CMK (cell line): ENCODE data around the gene SLC35F1.

Source experiments
- DNase-seq: peaks from one replicate; pipeline ENCODE4 v3.0.0-alpha.2; 2010; ENCODE audit warnings: low read depth

The SLC35F1 gene

GRCh38 chr6:118317581-118318563 is 410.8 kb downstream of the SLC35F1 start:
- DNase-seq, result no peak

GRCh38 chr6:118318648-118319047 is 411.6 kb downstream of the SLC35F1 start:
- no peak for DNase-seq

- no peak for DNase-seq
Observed at GRCh38 chr6:118319416-118319815, 412.4 kb downstream of the SLC35F1 start.

DNA sequence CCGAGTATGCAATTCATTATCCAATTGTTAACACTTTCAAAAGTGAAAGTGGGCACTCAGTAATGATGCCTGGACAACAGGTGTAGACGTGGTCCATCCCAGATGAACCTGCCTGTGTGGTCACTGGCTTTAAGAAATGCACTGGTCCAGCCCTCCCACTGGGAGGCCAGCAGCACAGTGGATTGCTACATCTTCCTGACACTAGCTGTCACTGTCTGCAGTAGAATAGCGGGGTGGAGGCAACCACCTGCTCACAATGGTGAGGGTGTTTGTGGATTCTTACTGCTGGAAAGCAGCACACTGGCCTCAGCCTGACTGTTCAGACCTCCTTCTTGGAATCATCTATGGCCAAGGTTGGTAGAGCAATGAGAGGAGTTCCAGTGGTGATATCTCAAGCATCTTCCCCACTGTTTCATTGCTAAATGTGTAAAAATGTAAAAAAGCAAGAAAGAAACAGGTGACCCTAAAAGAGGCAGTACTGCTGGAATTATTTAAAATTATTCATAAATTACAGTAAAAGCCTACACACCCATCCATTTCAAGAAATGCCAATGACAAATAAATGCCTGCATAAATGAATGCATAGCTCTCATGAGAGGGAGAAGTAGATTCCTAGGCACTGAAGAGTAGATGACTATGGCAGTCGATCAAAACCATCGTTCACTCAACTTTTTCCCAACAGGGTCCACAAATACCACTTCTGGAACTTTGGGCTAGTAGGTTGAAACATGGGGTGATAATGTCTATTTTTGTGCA is 413.0 kb downstream of the SLC35F1 start:
- DNase-seq, result no peak

- DNase-seq, result no peak
Observed at GRCh38 chr6:118320652-118321051, 413.6 kb downstream of the SLC35F1 start.

GRCh38 chr6:118324116-118324515 is 417.1 kb downstream of the SLC35F1 start:
- DNase-seq, result no peak

- DNase-seq, result no peak
Observed at GRCh38 chr6:118325220-118325860, 418.3 kb downstream of the SLC35F1 start.

- DNase-seq, result no peak
Observed at GRCh38 chr6:118326712-118327111, 419.6 kb downstream of the SLC35F1 start.

- DNase-seq, result no peak
Observed at GRCh38 chr6:118327237-118327636, 420.2 kb downstream of the SLC35F1 start.

- DNase-seq, result no peak
Observed at GRCh38 chr6:118333772-118334171, 426.7 kb downstream of the SLC35F1 start.

DNA sequence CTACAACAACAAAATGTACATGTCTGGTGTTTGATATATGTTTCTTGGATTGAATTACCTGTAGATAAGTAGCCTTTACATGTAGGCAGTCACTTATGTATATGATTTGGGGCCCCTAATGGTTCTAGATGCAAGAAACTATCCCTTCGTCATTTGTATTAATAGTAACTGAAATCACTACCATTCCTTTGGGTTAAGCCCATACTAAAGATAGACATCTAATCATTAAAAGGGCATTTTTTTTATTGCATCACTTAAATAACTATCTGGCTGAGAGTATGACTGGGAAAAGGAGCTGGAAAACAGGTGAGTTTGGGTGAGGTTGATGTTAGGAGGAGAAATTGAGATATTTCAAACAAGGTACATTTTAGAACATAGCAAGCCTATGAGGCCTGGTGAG is 427.6 kb downstream of the SLC35F1 start:
- DNase-seq, result no peak

DNA sequence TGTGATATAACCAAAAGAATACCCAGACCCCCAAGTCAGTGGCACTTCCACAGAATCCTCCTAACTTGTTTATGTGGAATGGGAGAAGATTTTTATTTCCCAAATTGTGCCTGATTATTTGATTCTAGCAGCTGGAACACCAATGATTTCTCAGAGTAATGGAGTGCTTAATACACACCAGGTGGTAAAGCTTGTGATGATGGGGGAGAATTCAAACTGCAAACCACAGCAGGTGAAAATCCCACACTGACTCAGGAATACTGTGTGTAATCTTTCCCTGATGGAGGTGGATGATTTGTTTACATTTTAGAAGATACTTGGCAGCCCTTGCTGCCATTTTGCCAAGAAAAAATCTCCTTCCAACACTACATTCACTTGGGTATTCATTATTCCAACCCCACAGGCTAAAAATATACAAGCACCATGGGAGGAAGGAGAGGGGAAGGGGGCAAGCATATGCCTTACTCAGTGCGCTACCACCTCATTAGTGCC is 428.3 kb downstream of the SLC35F1 start:
- DNase-seq, result no peak

DNA sequence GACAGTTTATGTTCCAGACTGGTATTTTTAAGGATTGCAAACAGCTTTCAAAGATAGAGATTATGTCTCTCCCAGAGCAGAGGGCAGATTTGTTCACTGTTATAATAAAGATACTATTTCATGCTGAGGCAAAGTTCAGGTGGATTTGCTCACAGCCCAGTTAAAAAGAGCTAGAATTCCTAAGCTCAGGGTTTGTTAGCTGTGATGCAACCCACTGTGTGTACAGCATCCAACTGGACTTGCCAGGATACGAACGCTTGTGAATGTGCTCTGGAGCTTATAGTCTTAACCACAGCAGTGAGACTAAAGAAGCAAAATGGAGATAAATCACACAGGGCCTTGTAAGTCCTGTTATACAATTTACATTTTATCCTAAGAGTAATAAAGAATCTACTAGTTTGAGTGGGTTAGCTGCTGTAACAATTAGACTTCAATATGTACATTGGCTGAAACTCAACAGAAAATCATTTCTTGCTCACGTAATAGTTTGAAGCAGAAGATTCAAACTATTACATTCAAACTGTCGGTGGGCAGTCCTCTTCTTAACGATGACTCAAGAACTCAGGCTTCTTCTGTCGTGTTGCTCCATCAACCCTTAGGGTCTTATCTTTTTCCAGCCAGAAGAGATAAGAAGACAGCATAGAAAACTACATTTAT is 437.1 kb downstream of the SLC35F1 start:
- DNase-seq, result no peak

- DNase-seq, result no peak
Observed at GRCh38 chr6:118350881-118351430, 443.9 kb downstream of the SLC35F1 start.

- no peak for DNase-seq
Observed at GRCh38 chr6:118353564-118353963, 446.5 kb downstream of the SLC35F1 start.

DNA sequence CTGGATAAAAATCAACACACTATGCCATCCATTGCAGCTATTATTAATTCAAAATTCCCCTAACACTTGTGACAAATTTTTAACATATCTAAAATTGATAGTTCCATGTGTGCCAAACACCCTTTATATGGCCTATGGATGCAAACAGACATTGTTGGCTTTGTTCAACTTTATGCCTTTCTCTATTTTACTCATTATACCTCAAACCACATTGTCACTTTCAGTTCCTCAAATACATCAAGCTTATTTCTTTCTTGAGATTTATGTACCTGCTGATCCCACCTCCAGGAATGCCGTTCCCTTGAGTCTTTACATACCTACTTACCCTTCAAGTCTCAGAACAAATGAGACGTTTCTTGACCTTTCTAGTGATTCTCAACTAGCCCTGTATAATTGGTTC is 447.6 kb downstream of the SLC35F1 start:
- DNase-seq, result no peak

DNA sequence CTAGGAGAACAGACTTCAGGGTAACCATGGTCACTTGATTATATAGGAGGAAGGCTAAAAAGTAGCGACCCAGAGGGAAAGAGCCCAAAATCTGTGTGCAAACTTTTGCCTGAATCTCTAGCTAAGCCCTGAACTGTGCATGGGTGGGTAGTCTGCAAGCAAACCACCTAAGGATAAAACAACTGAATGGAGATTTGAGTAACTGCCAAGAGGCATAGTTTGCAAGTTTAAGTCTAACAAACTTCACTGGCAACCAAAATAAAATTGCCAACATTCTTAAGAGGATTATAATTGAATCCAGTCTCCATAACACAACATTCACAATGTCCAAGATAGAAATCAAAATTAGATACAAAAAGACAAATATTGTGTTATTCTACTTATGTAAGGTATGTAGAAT is 449.0 kb downstream of the SLC35F1 start:
- DNase-seq, result no peak

- no peak for DNase-seq
Observed at GRCh38 chr6:118356686-118357085, 449.6 kb downstream of the SLC35F1 start.
